Measurements from ENCODE around the gene SERPINF2. TPM values are rescaled to one million over a fixed set of nuclear protein-coding genes. Genes with fewer than 3 reads are reported as not detected.

Gene SERPINF2
- total RNA-seq, 1 donor from 2014 or later, result 0.82 TPM

DNA sequence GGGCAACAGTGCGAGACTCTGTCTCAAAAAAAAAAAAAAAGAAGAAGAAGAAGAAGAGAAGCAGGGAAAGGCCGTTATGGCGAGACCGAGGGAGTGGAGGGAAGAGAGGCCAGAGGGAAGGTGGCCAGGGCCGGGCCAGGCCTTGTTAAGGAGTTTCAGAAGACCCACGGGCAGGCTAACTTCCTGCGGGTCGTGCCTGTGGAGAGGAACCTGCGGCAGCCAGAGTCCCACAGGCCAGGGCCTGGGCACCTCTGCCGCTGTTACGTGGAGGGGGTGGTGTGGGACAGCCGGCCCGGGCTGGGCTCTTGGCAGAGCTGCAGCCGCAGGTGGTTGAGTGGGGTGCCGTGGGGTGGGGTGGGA, 12.7 kb upstream of the SERPINF2 start:
- intact Hi-C loops (cut with micrococcal nuclease), result no loop called here
- CTCF ChIA-PET, result no interaction called here

GRCh38 chr17:1730326-1731193, 12.1 kb upstream of the SERPINF2 start:
- ChIA-PET POLR2A (interaction anchor here (1.1 to 4.5 kb wide), 4 partner anchors 8 to 53 kb away, joined by 3 to 67 read pairs (median 18); partner anchors contain the start of gene WDR81), CTCF (interaction anchor here (3.8 kb wide), 1 partner anchor 53 kb away, joined by 24 read pairs; no protein-coding TSS in a partner anchor)
- Mint-ChIP-seq H3K27ac (peak overlapping the region; percentile 24), H3K9me3 (no peaks in the 10 kb centered on the region), H3K36me3 (ENCODE audit: low read depth) (peaks cover 51% of the 10 kb centered on the region), H3K4me3 (no peak overlapping the region), H3K4me1 (peaks cover 56% of the 10 kb centered on the region), H3K27me3 (no peaks in the 10 kb centered on the region)
- intact Hi-C loops (cut with micrococcal nuclease), result no loop called here
- TF ChIP-seq, protein P1, sequence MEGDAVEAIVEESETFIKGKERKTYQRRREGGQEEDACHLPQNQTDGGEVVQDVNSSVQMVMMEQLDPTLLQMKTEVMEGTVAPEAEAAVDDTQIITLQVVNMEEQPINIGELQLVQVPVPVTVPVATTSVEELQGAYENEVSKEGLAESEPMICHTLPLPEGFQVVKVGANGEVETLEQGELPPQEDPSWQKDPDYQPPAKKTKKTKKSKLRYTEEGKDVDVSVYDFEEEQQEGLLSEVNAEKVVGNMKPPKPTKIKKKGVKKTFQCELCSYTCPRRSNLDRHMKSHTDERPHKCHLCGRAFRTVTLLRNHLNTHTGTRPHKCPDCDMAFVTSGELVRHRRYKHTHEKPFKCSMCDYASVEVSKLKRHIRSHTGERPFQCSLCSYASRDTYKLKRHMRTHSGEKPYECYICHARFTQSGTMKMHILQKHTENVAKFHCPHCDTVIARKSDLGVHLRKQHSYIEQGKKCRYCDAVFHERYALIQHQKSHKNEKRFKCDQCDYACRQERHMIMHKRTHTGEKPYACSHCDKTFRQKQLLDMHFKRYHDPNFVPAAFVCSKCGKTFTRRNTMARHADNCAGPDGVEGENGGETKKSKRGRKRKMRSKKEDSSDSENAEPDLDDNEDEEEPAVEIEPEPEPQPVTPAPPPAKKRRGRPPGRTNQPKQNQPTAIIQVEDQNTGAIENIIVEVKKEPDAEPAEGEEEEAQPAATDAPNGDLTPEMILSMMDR (IDR thresholded peaks at IDR 0.05), result no peak
- ATAC-seq (ENCODE audit: low read depth) (no peak), DNase-seq (no peak)

More for the DNA sequence above, 12.7 kb upstream of the SERPINF2 start:
- Mint-ChIP-seq H3K27ac (peak overlapping the region; percentile 22), H3K27me3 (no peaks in the 10 kb centered on the region), H3K4me3 (no peak overlapping the region), H3K4me1 (peaks cover 61% of the 10 kb centered on the region), H3K36me3 (ENCODE audit: low read depth) (peaks cover 50% of the 10 kb centered on the region), H3K9me3 (no peaks in the 10 kb centered on the region)
- DNase-seq (no peak), ATAC-seq (ENCODE audit: low read depth) (no peak)
- POLR2A ChIA-PET, result interaction anchor here (0.6 to 1.1 kb wide), 2 partner anchors 9 to 34 kb away, joined by 3 read pairs; no protein-coding TSS in a partner anchor
- TF ChIP-seq, protein P1 (IDR thresholded peaks at IDR 0.05), result no peak

DNA sequence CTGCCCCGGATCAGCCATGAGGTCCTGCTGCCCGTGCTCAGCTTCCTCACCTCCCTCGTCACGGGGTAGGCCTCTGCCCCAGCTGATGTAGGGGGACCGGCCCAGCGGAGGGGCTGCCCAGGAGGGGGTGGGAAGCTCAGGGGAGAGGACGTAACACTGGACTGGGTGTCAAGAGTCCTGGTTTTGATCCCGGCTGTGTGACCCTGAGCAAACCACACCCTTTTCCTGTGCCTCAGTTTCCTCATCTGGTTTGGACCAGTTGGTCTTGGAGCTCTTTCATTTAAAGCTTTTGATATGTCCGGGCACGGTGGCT, 11.5 kb upstream of the SERPINF2 start:
- intact Hi-C loops (cut with micrococcal nuclease), result no loop called here
- no peaks in the 10 kb centered on the region for H3K27me3 Mint-ChIP-seq
- peaks cover 53% of the 10 kb centered on the region for H3K36me3 Mint-ChIP-seq (ENCODE audit: low read depth)
- POLR2A ChIA-PET, result interaction anchor here (1.1 to 4.5 kb wide), 3 partner anchors 8 to 52 kb away, joined by 6 to 67 read pairs (median 29); partner anchors contain the start of gene WDR81
- ATAC-seq (ENCODE audit: low read depth), result no peak
- H3K27ac Mint-ChIP-seq, result peak overlapping the region; percentile 24
- CTCF ChIA-PET, result interaction anchor here (2.5 to 3.8 kb wide), 2 partner anchors 14 to 52 kb away, joined by 13 to 24 read pairs; no protein-coding TSS in a partner anchor
- H3K4me1 Mint-ChIP-seq, result peaks cover 50% of the 10 kb centered on the region
- no peak for DNase-seq
- TF ChIP-seq, protein P1 (IDR thresholded peaks at IDR 0.05), result no peak
- no peak overlapping the region for H3K4me3 Mint-ChIP-seq
- H3K9me3 Mint-ChIP-seq, result no peaks in the 10 kb centered on the region

DNA sequence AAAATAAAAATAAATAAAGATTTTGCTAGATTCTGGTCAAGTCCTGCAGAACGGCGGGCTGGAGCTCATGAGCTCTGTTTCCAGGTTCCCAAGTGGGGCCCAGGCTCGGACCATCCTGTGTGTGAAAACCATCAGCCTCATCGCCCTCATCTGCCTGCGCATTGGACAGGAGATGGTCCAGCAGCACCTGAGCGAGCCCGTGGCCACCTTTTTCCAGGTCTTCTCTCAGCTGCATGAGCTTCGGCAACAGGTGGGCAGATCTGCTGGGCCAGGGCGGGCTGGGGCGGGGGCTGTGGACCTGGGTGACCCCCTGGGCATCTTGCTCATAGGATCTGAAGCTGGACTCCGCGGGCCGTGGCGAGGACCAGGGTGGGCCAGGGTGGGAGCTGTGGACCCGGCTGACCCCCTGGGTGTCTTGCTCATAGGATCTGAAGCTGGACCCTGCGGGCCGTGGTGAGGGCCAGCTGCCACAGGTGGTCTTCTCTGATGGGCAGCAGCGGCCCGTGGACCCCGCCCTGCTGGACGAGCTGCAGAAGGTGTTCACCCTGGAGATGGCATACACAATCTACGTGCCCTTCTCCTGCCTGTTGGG, 10.3 kb upstream of the SERPINF2 start:
- H3K4me1 Mint-ChIP-seq, result peaks cover 46% of the 10 kb centered on the region
- TF ChIP-seq, protein P1 (IDR thresholded peaks at IDR 0.05), result no peak
- POLR2A ChIA-PET, result interaction anchor here (0.5 to 4.5 kb wide), 14 partner anchors 9 to 243 kb away, joined by 3 to 67 read pairs (median 8); partner anchors contain the start of genes RPA1, SMYD4 and WDR81
- peaks cover 61% of the 10 kb centered on the region for H3K36me3 Mint-ChIP-seq (ENCODE audit: low read depth)
- DNase-seq (no peak), ATAC-seq (ENCODE audit: low read depth) (no peak)
- peak overlapping the region; percentile 65 for H3K4me3 Mint-ChIP-seq
- no peaks in the 10 kb centered on the region for H3K27me3 Mint-ChIP-seq
- H3K27ac Mint-ChIP-seq, result peak overlapping the region; percentile 88
- intact Hi-C loops (cut with micrococcal nuclease), result loop anchor here (2.0 kb wide), 1 partner anchor 38 kb away; no protein-coding TSS in a partner anchor
- CTCF ChIA-PET, result interaction anchor here (1.1 to 3.8 kb wide), 4 partner anchors 11 to 51 kb away, joined by 4 to 24 read pairs (median 14); no protein-coding TSS in a partner anchor
- no peaks in the 10 kb centered on the region for H3K9me3 Mint-ChIP-seq
